ENCODE data around the gene RERGL. TPM values are rescaled to one million over a fixed set of nuclear protein-coding genes. Genes with fewer than 3 reads are reported as not detected.

RERGL gene
- total RNA-seq, 2 donors from 2014 or later, result 0.35 to 1.1 TPM

- Histone ChIP-seq H3K27ac (no peak overlapping the region), H3K27me3 (no peaks in the 10 kb centered on the region), H3K9me3 (no peaks in the 10 kb centered on the region), H3K9ac (ENCODE audit: low read depth in 2 of 2, low read length in 2 of 2) (no peak overlapping the region), H3K4me1 (no peaks in the 10 kb centered on the region), H3K4me3 (no peak overlapping the region), H3K36me3 (no peaks in the 10 kb centered on the region)
- DNase-seq, result no peak
- TF ChIP-seq CTCF (IDR thresholded peaks at IDR 0.05), result no peak
- intact Hi-C loops (cut with DNase I), result no loop called here
Observed at GRCh38 chr12:18079541-18080246, 10.3 kb downstream of the RERGL start.

GRCh38 chr12:18074001-18074400 is 16.0 kb downstream of the RERGL start:
- Histone ChIP-seq H3K4me3 (no peak overlapping the region), H3K36me3 (no peaks in the 10 kb centered on the region), H3K27ac (no peak overlapping the region), H3K27me3 (no peaks in the 10 kb centered on the region), H3K4me1 (no peaks in the 10 kb centered on the region), H3K9me3 (no peaks in the 10 kb centered on the region), H3K9ac (ENCODE audit: low read depth in 2 of 2, low read length in 2 of 2) (no peak overlapping the region)
- TF ChIP-seq CTCF (IDR thresholded peaks at IDR 0.05), result no peak
- no peak for DNase-seq
- intact Hi-C loops (cut with DNase I), result no loop called here

GRCh38 chr12:18072723-18073122 is 17.3 kb downstream of the RERGL start:
- Histone ChIP-seq H3K36me3 (no peaks in the 10 kb centered on the region), H3K4me1 (no peaks in the 10 kb centered on the region), H3K27ac (no peak overlapping the region), H3K27me3 (no peaks in the 10 kb centered on the region), H3K9ac (ENCODE audit: low read depth in 2 of 2, low read length in 2 of 2) (no peak overlapping the region), H3K9me3 (no peaks in the 10 kb centered on the region), H3K4me3 (no peak overlapping the region)
- intact Hi-C loops (cut with DNase I), result no loop called here
- no peak for DNase-seq
- TF ChIP-seq CTCF (IDR thresholded peaks at IDR 0.05), result no peak

- Histone ChIP-seq H3K27me3 (no peaks in the 10 kb centered on the region), H3K9ac (ENCODE audit: low read depth in 2 of 2, low read length in 2 of 2) (no peak overlapping the region), H3K36me3 (no peaks in the 10 kb centered on the region), H3K4me1 (no peaks in the 10 kb centered on the region), H3K9me3 (no peaks in the 10 kb centered on the region), H3K4me3 (no peak overlapping the region), H3K27ac (no peak overlapping the region)
- TF ChIP-seq CTCF (IDR thresholded peaks at IDR 0.05), result no peak
- DNase-seq, result no peak
- intact Hi-C loops (cut with DNase I), result no loop called here
Observed at GRCh38 chr12:18071336-18071735, 18.7 kb downstream of the RERGL start.

- intact Hi-C loops (cut with DNase I), result no loop called here
- H3K36me3 ChIP-seq, result no peaks in the 10 kb centered on the region
- no peak for TF ChIP-seq CTCF (IDR thresholded peaks at IDR 0.05)
- no peak overlapping the region for H3K27ac ChIP-seq
- H3K4me3 ChIP-seq, result no peak overlapping the region
- H3K9ac ChIP-seq (ENCODE audit: low read depth in 2 of 2, low read length in 2 of 2), result no peak overlapping the region
- no peak for DNase-seq
- no peaks in the 10 kb centered on the region for H3K4me1 ChIP-seq
- no peaks in the 10 kb centered on the region for H3K27me3 ChIP-seq
- no peaks in the 10 kb centered on the region for H3K9me3 ChIP-seq
Observed at GRCh38 chr12:18068355-18068754, 21.6 kb downstream of the RERGL start.

Measured in colonic mucosa (tissue), 4 donors.